Measurements from ENCODE around the gene SLC35B3.
"Not testable (repeated sequence)": the region's sequence is repeated elsewhere in the genome, so short reads cannot be mapped to it uniquely, and the experiment has no call there.

The SLC35B3 gene

GRCh38 chr6:8405946-8406345 is 29.4 kb downstream of the SLC35B3 start:
- not testable (repeated sequence) for DNase-seq

- no peak for DNase-seq
Observed at GRCh38 chr6:8402546-8402945, 32.8 kb downstream of the SLC35B3 start.

GRCh38 chr6:8400663-8401062 is 34.7 kb downstream of the SLC35B3 start:
- no peak for DNase-seq

GRCh38 chr6:8392569-8392968 is 42.8 kb downstream of the SLC35B3 start:
- DNase-seq, result no peak

GRCh38 chr6:8391934-8392333 is 43.4 kb downstream of the SLC35B3 start:
- no peak for DNase-seq

- no peak for DNase-seq
Observed at GRCh38 chr6:8389036-8389818, 46.1 kb downstream of the SLC35B3 start.

- no peak for DNase-seq
Observed at GRCh38 chr6:8387942-8388437, 47.4 kb downstream of the SLC35B3 start.

GRCh38 chr6:8383584-8383983 is 51.8 kb downstream of the SLC35B3 start:
- no peak for DNase-seq

GRCh38 chr6:8382434-8382833 is 52.9 kb downstream of the SLC35B3 start:
- DNase-seq, result no peak

GRCh38 chr6:8375916-8376315 is 59.4 kb downstream of the SLC35B3 start:
- DNase-seq, result no peak

Data from NCI-H446 (cell line).